Measurements from ENCODE around the gene PUS10.
"Not testable (repeated sequence)": the region's sequence is repeated elsewhere in the genome, so short reads cannot be mapped to it uniquely, and the experiment has no call there.

PUS10 gene

DNA sequence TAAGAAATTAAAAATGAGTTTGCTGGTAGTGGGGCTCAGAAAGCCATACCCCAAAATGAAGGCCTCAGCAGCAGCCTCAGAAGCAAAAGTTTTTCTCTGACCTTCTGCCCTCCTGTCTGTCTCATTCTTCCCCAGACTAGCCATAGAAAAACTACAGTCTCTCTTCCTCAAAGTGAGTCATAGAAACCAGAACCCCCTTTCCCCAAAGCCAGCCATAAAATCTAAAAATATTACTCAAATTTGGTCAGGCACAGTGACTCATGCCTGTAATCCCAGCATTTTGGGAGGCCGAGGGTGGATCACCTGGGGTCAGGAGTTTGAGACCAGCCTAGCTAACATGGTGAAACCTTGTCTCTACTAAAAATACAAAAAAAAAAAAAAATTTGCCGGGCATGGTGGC, 5.8 kb downstream of the PUS10 start:
- not testable (repeated sequence) for DNase-seq (ENCODE audit: low spot score)

DNA sequence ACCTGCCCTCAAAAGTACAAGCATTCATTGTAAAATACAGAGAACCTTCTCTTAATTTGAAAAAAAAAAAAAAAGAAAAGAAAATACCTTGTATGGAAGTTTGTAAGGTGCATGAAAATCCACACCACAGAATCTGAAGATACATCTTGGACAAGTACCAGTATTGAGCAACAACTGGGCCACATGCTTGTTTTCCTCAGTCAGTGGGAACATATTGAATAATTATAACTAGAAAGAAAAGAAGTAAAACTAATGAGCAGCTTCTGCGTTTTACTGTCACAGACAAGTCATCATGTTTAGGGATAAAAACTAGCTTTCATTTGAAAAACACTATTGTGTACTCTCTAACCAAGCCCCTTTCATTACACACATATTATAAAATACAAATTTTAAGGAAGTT, 6.4 kb downstream of the PUS10 start:
- DNase-seq (ENCODE audit: low spot score) = no peak

- DNase-seq (ENCODE audit: low spot score) = no peak
Observed at GRCh38 chr2:61009355-61009754, 8.7 kb downstream of the PUS10 start.

DNA sequence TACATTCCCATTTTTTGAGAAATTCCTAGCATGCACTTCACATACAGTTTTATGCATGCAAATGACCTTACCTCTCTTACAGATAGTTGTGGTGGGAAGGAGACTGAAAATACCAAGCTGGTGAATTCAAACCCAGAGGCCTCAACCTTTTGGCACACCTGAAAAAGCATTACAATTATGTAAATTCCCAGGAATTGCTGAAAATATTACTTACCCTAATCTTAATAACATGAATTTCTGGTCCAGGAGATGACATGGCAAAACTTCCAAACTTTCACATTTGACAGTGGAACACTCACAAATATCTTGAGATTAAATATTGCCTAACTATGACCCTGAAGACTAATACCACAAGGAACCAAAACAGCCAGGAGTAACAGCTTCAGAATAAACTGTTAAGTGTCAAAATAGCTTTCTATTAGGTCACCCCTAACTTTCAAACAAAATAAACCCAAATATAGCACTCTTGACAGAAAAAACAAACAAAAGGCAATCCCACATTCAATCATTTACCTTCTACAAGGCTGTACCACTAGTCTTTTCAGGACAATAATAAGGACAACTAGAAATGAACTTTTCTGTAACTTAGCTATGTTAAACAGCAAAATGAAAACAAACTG, 11.5 kb downstream of the PUS10 start:
- no peak for DNase-seq (ENCODE audit: low spot score)

DNA sequence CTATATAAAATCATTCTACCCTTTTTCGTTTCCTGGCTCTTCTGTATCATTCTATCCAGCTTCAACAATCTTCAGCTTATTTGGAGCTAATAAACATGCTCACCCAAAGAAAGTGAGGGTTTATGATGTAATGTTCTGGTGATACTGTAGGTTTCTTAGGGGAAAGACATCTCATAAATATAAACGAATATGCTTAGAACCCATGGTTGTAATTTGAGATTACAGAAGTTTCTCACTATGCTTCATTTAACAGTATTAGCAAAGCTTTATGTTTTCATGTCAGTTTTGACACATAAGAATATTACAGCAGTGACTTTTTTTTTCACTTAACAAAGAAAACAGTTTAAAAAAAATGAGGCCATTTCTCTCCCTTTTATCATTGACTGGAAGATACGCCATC, 12.3 kb downstream of the PUS10 start:
- DNase-seq (ENCODE audit: low spot score) = no peak

DNA sequence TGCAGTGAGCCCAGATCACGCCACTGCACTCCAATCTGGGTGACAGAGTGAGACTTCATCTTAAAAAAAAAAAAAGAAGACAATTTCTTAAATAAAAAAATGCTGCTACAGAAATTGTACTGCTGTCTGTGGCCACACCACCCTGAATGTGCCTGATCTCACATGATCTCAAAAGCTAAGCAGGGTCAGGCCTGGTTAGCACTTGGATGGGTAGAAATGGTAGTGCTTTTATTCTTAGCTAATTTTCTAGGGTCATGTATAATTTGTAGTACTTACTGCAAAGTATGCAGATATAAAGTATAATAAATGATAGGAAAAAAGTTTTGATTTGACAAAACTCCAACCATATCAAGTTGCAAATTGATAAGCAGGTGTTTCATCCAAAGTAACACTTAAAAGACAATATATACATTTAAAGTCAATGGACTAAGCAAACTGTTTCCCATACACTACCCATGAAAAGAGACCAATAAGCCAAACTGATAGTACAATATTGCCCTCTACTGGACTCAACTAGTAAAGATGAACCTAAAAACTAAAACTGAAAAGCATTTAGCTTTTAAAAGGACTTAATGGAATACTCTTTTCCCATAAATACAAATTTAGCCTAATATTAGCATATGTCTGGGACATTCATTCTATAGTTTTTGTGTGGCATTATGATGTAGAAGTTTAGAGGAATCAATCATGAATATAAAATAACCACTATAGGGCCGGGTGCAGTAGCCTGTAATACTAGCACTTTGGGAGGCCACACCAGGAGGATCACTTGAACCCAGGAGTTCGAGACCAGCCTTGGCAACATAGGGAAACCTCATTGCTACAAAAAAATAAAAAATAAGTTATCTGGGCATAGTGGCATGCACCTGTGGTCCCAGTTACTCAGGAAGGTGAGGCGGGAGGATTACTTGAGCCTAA, 19.2 kb downstream of the PUS10 start:
- peak; percentile 68 for DNase-seq (ENCODE audit: low spot score)

DNA sequence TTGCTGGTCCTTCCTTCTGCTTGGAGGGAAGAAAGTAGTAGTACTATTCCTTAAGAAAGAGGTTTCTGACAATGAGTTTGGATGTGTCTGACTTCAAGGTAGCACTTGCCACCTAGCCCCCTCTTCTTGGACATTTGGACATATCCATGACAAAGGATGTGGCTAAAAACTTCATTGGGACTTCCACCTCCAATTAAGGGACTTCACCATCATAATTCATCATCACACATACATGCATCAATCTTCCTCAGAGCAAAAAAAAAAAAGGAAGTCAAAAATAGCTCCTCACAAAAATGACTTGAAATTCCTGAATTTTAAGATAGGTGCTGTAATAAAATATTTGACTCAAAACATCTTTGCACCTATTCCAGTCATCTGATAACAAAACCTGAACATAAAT, 23.9 kb downstream of the PUS10 start:
- no peak for DNase-seq (ENCODE audit: low spot score)

GRCh38 chr2:60992985-60993392, 25.1 kb downstream of the PUS10 start:
- no peak for DNase-seq (ENCODE audit: low spot score)

DNA sequence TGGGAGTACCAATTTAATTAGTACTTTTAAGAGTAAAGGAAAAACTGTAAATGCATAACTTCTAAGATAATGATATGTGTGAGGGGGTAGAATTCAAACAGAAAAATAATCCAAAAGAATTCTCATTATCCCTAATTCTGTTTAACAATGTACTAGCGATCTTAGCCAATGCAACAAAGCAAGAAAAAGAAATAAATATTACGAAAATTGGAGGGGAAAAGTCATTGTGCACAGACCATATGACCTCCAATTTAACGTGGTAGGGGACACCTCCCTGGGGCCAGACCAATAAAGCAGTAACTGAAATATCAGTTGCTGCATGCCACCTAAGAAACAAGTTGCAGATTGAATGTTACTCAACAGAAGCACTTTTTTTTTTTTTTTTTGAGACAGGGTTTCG, 26.4 kb downstream of the PUS10 start:
- no peak for DNase-seq (ENCODE audit: low spot score)

DNA sequence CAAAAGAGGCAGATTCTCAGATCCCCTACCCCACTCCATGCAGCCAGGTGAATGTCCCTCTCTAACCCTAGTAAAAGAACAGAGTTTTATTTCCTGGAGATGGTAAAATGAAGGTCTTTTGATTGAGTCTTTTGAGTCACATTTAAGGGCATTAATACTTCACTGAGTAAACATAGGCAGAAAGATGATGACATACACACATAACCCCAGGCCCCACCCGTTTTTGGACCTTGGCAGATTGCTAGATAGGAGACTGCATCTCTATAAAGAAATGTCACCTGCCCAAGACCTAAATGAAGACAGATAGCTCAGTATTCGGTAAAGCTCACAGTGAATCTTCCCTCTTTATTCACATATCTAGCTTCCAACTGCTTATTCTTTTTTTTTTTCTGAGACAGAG, 28.8 kb downstream of the PUS10 start:
- no peak for DNase-seq (ENCODE audit: low spot score)

GRCh38 chr2:60987656-60988055, 30.4 kb downstream of the PUS10 start:
- DNase-seq (ENCODE audit: low spot score) = not testable (repeated sequence)

- DNase-seq (ENCODE audit: low spot score) = no peak
Observed at GRCh38 chr2:60987041-60987440, 31.0 kb downstream of the PUS10 start.

DNA sequence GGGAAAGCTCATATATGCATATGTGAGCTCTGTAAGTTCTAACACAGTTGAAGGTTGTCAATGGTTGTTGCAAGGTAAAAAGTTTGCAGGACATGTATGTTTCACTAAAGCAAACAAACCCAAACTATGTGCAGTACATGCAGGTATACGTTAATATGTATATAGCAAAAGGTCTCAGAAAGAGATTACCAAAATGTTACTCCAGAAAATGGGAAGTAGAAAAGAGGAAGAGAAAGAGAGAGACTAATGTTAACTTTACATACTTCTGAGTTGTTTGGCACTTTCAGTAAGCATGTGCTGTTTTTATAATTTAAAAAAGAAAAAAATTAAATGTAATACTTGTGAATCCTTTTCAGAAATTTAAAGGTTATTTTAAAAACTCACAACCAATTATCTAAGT, 33.3 kb downstream of the PUS10 start:
- no peak for DNase-seq (ENCODE audit: low spot score)

GRCh38 chr2:60982066-60982465, 36.0 kb downstream of the PUS10 start:
- not testable (repeated sequence) for DNase-seq (ENCODE audit: low spot score)

DNA sequence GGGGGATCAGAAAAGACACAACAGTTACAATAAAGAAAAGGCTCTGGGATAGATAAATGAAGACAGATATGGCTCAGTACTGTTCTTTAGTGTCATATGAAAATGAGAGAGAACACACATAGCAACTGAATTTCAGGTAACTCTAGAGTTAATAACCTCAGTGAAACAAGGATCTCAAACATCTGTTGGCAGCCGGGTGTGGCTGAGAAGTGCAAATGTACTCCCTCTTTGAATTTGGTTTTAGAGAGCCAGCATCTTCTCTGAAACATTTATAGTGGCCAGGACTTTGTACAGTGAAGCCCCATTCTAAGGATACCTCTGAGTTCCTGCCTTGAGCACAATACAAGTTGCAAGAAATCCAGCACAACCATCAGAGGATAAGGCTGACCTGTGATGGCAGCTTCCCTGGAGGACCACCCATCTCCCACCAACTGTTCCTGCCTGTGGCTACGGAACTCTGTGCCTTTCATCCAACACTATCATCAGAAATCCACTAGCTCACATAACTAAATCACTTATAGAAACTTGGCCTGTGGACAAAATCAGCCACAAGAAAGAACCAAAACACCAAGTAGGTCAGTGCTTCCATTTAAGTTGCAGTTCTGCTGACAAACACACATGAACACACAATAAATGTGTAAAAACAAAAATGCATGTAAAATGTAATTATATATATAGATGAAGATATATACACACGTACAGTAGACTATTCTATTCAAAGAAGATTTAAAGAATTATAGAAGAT, 37.8 kb downstream of the PUS10 start:
- no peak for DNase-seq (ENCODE audit: low spot score)

GRCh38 chr2:60979231-60979630, 38.8 kb downstream of the PUS10 start:
- DNase-seq (ENCODE audit: low spot score) = no peak

GRCh38 chr2:60977562-60977895, 40.5 kb downstream of the PUS10 start:
- DNase-seq (ENCODE audit: low spot score) = no peak

DNA sequence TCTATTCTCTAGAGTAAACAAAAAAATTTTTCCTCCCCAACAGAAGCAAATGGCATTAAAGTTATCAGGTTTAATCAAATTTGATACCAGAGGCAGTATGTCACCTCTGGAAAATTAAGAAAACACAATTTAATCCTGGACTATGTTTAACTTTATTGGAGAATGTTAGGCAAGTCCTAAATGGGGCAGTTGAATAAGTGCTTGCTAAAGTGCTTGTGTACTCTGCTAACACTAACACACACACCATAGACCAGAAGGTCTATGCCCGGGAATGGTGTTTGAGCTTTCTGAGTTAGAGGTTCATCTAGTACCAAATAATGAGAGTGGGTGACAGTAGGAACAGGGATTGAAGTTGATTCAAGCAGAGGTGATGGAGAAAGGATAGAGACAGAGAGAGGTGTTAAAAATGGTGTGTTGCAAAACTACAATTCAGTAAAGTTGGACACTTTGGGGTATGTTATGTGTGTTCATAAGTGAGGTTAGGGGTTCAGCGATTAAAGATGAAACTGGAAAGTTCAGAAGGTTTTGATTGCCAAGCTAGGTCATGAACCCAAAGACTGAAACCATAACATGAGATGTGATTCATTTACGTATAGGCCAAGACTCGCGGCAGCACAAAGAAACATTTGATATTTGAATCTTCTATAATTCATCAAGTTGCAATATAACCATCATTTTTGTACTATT, 41.0 kb downstream of the PUS10 start:
- DNase-seq (ENCODE audit: low spot score) = no peak

DNA sequence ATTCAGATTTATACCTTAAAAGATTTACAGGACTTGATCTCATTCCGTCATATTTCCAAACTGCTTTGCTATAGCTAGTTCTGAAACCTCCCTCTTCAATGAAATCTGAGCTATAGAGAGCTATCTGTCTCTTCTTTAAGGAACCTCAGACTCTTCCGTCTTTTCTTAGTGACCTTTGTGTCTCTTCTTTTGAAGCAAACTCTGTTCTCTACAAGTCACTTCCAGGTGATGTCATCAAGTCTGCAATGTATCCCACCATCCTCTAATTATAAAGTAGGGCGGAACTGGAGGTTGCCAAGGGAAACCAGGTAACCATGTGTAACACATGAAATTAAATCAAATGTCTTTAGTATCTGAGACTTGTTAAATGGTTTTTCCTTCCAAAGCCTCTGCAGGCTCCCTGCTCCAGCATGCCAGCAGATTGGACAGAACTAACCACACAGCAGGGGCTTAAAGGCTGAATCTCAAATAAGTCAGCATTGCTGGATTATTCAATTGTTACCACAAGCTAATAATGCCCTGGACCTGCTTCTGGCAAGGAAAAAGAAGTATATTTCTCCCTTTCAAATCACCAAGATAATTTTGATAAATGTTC, 41.7 kb downstream of the PUS10 start:
- no peak for DNase-seq (ENCODE audit: low spot score)

DNA sequence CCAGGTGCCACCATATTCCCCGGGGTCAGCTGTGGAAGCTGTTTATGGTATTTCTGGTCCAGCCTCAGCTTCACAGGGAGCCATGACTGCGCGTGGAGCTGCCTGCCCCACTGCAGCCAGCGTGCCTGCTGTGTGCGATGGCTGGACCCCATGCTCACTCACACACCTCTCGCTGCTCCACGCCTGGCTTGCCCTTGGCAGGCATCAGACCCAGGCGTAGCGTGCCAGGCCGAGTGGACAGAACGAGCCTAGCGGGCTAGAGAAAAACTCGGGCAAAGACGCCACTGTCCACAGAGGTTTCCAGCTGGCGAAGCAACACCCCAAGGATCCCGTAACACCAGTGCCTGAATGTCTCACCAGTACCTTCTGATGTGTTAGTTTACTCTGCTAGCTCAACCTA, 43.4 kb downstream of the PUS10 start:
- DNase-seq (ENCODE audit: low spot score) = no peak

DNA sequence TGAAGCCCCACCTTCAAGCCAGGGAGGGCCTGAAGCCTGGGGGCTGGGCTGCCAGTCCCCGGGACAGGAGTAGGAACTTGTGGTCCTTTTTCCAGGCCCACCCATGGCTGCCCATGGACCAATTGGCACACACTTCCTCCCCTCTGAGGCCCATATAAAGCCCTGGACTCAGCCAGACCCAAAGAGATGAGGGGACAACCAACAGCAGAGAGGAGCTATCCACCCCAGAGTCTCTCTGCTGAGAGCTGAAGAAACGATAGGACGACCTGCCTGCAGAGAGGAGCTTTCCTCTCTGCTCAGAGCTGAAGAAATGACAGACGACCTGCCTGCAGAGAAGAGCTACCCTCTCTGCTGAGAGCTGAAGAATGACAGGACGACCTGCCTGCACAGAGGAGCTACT, 44.4 kb downstream of the PUS10 start:
- no peak for DNase-seq (ENCODE audit: low spot score)
